GM12865 (cell line): ENCODE measurements around the gene PREB.

Source experiments
- DNase-seq: peaks from one replicate; pipeline ENCODE4 v3.0.0; 2010; ENCODE audit warnings: low read depth
- H3K4me3 ChIP-seq: 2 replicates; pipeline ENCODE4 v1.5.1; 2011; ENCODE audit warnings: mild to moderate bottlenecking, low read depth, low read length, control low read depth
- CTCF ChIP-seq: IDR thresholded peaks from 2 replicates; pipeline ENCODE4 v1.5.1; 2011; ENCODE audit warnings: low read length, control low read depth, low read depth, inconsistent platforms; ENCODE audit not compliant: insufficient read depth; ENCODE audit errors: missing control alignments

The PREB gene

GRCh38 chr2:27152102-27152795 is 17.8 kb upstream of the PREB start:
- no peak for DNase-seq
- no peak for TF ChIP-seq CTCF
- H3K4me3 ChIP-seq = no peak overlapping the region

GRCh38 chr2:27150639-27151230 is 16.3 kb upstream of the PREB start:
- no peak for TF ChIP-seq CTCF
- no peak overlapping the region for H3K4me3 ChIP-seq

DNA sequence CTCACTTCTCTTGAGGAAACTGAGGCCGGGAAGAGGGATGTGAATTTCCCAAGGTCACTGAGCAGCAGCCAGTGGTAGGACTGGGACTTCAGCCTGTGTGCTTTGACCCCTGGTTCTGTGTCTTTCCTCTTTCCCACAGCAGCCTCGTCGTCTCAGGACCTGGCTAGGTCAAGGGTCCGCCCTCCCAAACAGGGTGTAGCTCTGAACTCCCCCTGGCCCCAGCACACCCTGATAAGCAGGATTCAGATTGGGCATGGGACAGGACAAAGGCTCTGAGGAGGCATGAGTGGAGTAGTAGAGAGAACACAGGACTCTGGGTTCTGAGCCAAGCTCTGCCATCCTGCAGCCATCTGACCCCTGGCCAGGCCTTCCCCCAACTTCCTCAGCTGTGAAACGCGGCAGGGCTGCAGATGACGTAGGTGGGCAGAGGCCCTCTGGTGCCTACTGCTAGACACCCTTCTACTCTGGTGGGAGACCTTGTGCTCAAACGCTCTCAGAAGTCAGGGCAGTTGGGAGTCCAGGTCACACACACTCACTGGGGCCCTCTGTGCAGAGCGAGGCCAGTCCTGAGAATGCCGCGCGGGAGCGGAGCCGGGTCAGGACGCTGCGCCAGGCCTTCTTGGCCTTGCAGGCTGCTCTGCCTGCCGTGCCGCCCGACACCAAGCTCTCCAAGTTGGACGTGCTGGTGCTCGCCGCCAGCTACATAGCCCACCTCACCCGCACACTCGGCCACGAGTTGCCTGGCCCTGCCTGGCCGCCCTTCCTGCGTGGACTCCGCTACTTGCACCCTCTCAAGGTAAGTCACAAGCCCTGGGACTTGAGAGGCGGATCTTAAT is 15.4 kb upstream of the PREB start:
- DNase-seq = no peak
- TF ChIP-seq CTCF = no peak
- H3K4me3 ChIP-seq = no peak overlapping the region

More at GRCh38 chr2:27150639-27151230, 16.3 kb upstream of the PREB start:
- no peak for DNase-seq

GRCh38 chr2:27148801-27149439 is 14.5 kb upstream of the PREB start, which contains the start of gene TCF23:
Gene TCF23 (plus strand): TSS chr2:27149004. CDS start chr2:27149134, 130 bp downstream.
- H3K4me3 ChIP-seq = no peak within 1 kb of the TSS
- no peak for DNase-seq
- no peak for TF ChIP-seq CTCF

GRCh38 chr2:27147935-27148334 is 13.5 kb upstream of the PREB start:
- DNase-seq = no peak
- no peak for TF ChIP-seq CTCF
- no peak overlapping the region for H3K4me3 ChIP-seq

DNA sequence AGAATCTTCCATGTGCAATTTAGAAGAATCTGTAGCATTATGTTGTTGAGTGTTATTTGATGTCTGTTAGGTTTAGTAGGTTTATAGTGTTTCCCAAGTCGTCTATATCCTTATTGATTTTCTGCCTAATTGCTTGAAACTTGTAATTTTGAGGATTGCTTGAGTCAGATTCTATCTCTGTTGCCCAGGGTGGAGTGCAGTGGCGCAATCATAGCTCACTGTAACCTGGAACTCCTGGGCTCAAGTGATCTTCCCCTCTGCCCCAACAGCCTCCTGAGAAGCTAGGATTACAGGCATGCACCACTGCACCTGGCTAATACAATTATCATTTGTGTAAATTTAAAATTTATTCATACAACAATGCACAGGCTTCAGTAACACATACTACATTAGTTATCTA is 11.2 kb upstream of the PREB start:
- no peak for DNase-seq
- no peak overlapping the region for H3K4me3 ChIP-seq
- TF ChIP-seq CTCF = no peak
